Aorta (tissue), 5 donors: Measurements from ENCODE around the gene ZNF766. TPM values are rescaled to one million over a fixed set of nuclear protein-coding genes. Genes with fewer than 3 reads are reported as not detected.

Source experiments
- ATAC-seq: fragments of 200-7000 bp; cut with Tn5 transposase; one replicate; pipeline ENCODE4 v1.9.1; 2022; ENCODE audit warnings: moderate library complexity; ENCODE audit not compliant: low FRiP score
- DNase-seq, 2 donors: peaks; one replicate each; pipeline ENCODE4 v3.0.0-alpha.2; 2020
- H3K27ac ChIP-seq, 2 donors: one replicate each; pipeline ENCODE4 v1.5.1; 2013; ENCODE audit warnings: low read length in 2 of 2, mild to moderate bottlenecking in 2 of 2, moderate library complexity in 2 of 2, control low read depth in 1 of 2, inconsistent platforms in 1 of 2, low read depth in 1 of 2
- H3K27me3 ChIP-seq, 2 donors: one replicate each; pipeline ENCODE4 v1.6.1; 2013; ENCODE audit warnings: control low read depth in 1 of 2, low read length in 1 of 2, mild to moderate bottlenecking in 1 of 2, moderate library complexity in 1 of 2; ENCODE audit not compliant: insufficient read depth in 2 of 2, control insufficient read depth in 1 of 2
- H3K36me3 ChIP-seq, 2 donors: one replicate each; pipeline ENCODE4 v1.6.1; 2013; ENCODE audit warnings: control low read depth in 1 of 2, low read length in 1 of 2, mild to moderate bottlenecking in 1 of 2; ENCODE audit not compliant: insufficient read depth in 2 of 2, control insufficient read depth in 1 of 2
- H3K4me1 ChIP-seq, 2 donors: one replicate each; pipeline ENCODE4 v1.6.1; 2013; ENCODE audit warnings: low read length in 2 of 2, control low read depth in 1 of 2, mild to moderate bottlenecking in 1 of 2, moderate library complexity in 1 of 2; ENCODE audit not compliant: insufficient read depth in 2 of 2, control insufficient read depth in 1 of 2
- H3K4me3 ChIP-seq, 2 donors: one replicate each; pipeline ENCODE4 v1.5.1; 2013; ENCODE audit warnings: low read length in 2 of 2, control low read depth in 1 of 2, mild to moderate bottlenecking in 1 of 2
- H3K9me3 ChIP-seq: one replicate; pipeline ENCODE4 v1.6.1; 2013; ENCODE audit warnings: mild to moderate bottlenecking, low read length; ENCODE audit not compliant: control insufficient read depth
- WGBS, 2 donors: extraction: QIAGEN DNeasy Blood & Tissue Kit; methylation state at CpG; one replicate each; pipeline ENCODE4 v1.1.7; 2013; 5-methylcytosine and 5-hydroxymethylcytosine counted together
- intact Hi-C, 2 donors: fragments of 100-400 bp; cut with DNase I; formaldehyde crosslinking; loops; one replicate each; pipeline versions ENCODE4 v1.14.2 to v1.15.0; 2022
- polyA plus RNA-seq, 2 donors: library from polyadenylated mRNA; stranded (reverse); fragments of 200-250 nt; gene quantifications; one replicate each; pipeline ENCODE4 v1.2.3, GENCODE V29; 2013
- total RNA-seq, 2 donors: library from RNA; stranded (reverse); fragmentation: NEBNext Ultra II Directional; extraction: Animal tissue kit (Norgen Biotek cat#: 25700); gene quantifications; one replicate each; pipeline ENCODE4 v1.2.1, GENCODE V29; 2021
- donor health status: healthy with polysubstance abuse.
- donor health status: Bipolar disorder and iron deficiency.
- donor health status: DM: no; HTN: no; CAD: no.
- donor health status: DM: no; HTN: no; CAD: no.
- donor health status: DM: yes; HTN: yes; CAD: no.

The ZNF766 gene
- total and polyA plus RNA-seq, 4 donors: 6.1 to 20.5 (median 13.8) TPM

DNA sequence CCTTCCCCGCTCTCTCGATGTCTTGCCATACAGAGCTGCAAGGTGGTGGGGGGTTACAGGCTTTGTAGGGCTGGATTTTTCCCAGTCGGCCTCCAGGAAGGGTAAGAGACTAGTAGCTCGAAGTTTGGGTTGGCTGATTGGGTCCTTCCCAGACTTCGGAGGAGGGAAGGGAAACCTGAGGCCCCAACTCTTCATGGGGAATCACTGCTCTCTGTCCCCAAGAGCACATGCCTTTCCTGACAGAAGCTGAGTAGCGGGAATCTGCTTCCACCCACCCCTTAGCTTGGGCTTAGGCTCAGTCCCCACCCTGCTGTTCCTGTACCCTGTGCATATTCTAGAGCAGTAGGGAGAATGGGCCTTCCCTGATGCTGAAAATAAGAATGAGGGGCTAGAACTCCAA, 39.9 kb upstream of the ZNF766 start:
- H3K27ac ChIP-seq: no peak overlapping the region
- 89 to 95% methylated on average over 6 of the region's 6 CpGs for WGBS, 2 donors
- no peaks in the 10 kb centered on the region for H3K27me3 ChIP-seq
- no peaks in the 10 kb centered on the region for H3K4me1 ChIP-seq
- ATAC-seq: no peak
- intact Hi-C loops: no loop called here
- no peak overlapping the region for H3K4me3 ChIP-seq
- DNase-seq: peak in 1 of 2 donors; percentile 27
- H3K36me3 ChIP-seq: peaks cover 2 to 10% of the 10 kb centered on the region in 2 donors
- no peaks in the 10 kb centered on the region for H3K9me3 ChIP-seq

GRCh38 chr19:52230685-52231084, 38.7 kb upstream of the ZNF766 start:
- Histone ChIP-seq H3K36me3 (peaks cover 2 to 7% of the 10 kb centered on the region in 2 donors), H3K4me3 (no peak overlapping the region), H3K9me3 (no peaks in the 10 kb centered on the region), H3K4me1 (no peaks in the 10 kb centered on the region), H3K27me3 (no peaks in the 10 kb centered on the region), H3K27ac (no peak overlapping the region)
- no peak for ATAC-seq
- DNase-seq: no peak
- intact Hi-C loops: no loop called here
- WGBS, 2 donors: 67 to 79% methylated on average over 1 of the region's 1 CpG

GRCh38 chr19:52231154-52231910, 38.1 kb upstream of the ZNF766 start:
- H3K27me3 ChIP-seq: no peaks in the 10 kb centered on the region
- H3K4me1 ChIP-seq: no peaks in the 10 kb centered on the region
- H3K9me3 ChIP-seq: no peaks in the 10 kb centered on the region
- no peak overlapping the region for H3K4me3 ChIP-seq
- ATAC-seq (no peak), DNase-seq (peak in 1 of 2 donors; percentile 11)
- peaks cover 2 to 3% of the 10 kb centered on the region in 2 donors for H3K36me3 ChIP-seq
- intact Hi-C loops: no loop called here
- H3K27ac ChIP-seq: no peak overlapping the region
- WGBS, 2 donors: 66 to 73% methylated on average over 3 of the region's 3 CpGs

DNA sequence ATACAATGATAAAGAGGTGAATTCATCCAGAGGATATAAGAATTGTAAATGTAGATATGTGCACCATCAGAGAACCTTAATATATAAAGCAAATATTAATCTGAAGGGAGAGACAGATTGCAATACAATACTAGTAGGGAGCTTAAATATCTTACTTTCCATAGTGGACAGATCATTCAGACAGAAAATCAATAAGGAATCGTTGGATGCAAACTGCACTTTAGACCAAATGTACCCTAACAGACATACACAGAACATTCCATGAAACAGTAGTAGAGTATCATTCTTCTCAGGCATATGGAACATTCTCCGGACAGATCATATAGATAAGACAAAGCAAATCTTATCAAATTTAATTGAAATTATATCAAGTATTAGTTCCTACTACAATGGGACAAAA, 35.0 kb upstream of the ZNF766 start:
- Histone ChIP-seq H3K9me3 (no peaks in the 10 kb centered on the region), H3K27me3 (no peaks in the 10 kb centered on the region), H3K27ac (no peak overlapping the region), H3K4me1 (no peaks in the 10 kb centered on the region), H3K4me3 (no peak overlapping the region), H3K36me3 (peaks cover 0 to 1% of the 10 kb centered on the region in 2 donors)
- 72 to 74% methylated on average over 2 of the region's 2 CpGs for WGBS, 2 donors
- DNase-seq (no peak), ATAC-seq (no peak)
- intact Hi-C loops: no loop called here

GRCh38 chr19:52237197-52237596, 32.2 kb upstream of the ZNF766 start:
- H3K27ac ChIP-seq: no peak overlapping the region
- no peaks in the 10 kb centered on the region for H3K36me3 ChIP-seq
- H3K4me3 ChIP-seq: no peak overlapping the region
- H3K4me1 ChIP-seq: no peaks in the 10 kb centered on the region
- WGBS, 2 donors: 49 to 57% methylated on average over 2 of the region's 2 CpGs
- H3K9me3 ChIP-seq: no peaks in the 10 kb centered on the region
- ATAC-seq (no peak), DNase-seq (no peak)
- no peaks in the 10 kb centered on the region for H3K27me3 ChIP-seq
- intact Hi-C loops: no loop called here

DNA sequence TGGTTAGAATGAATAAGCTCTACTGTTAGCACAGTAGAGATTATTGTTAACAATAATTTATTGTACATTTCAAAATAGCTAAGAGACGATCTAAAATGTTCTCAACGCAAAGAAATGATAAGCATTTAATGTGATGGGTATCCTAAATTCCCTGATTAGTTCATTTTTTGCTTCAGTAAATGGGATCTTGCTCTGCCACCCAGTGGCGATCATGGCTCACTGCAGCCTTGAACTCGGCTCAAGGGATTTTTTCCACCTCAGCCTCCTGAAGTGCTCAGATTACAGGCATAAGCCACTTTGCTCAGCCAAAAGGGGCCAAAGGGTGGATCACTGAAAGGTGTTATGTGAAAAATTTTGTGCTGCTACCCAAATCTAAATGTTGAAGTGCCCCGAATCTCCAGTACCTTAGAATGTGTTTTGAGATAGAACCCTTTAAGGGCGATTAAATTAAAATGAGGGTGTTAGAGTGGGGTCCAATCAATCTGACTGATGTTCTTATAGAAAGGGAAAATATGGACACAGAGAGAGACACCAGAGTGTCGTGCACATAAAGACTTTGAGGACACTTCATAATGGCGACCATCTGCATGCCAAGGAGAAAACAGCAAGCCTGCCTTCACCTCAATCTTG, 31.5 kb upstream of the ZNF766 start:
- H3K9me3 ChIP-seq: no peaks in the 10 kb centered on the region
- WGBS, 2 donors: 11 to 13% methylated on average over 8 of the region's 8 CpGs
- no peaks in the 10 kb centered on the region for H3K27me3 ChIP-seq
- peak in 1 of 2 donors; percentile 63 for DNase-seq
- H3K4me1 ChIP-seq: no peaks in the 10 kb centered on the region
- H3K4me3 ChIP-seq: no peak overlapping the region
- H3K27ac ChIP-seq: no peak overlapping the region
- intact Hi-C loops: loop anchor here in 1 of 2 donors (2.0 kb wide), 1 partner anchor 99 kb away; the partner anchor contains the start of gene ZNF616
- H3K36me3 ChIP-seq: no peaks in the 10 kb centered on the region
- ATAC-seq: peak; percentile 78

GRCh38 chr19:52244021-52244420, 25.4 kb upstream of the ZNF766 start:
- no peaks in the 10 kb centered on the region for H3K36me3 ChIP-seq
- DNase-seq (no peak), ATAC-seq (no peak)
- 64 to 83% methylated on average over 12 of the region's 12 CpGs for WGBS, 2 donors
- no peaks in the 10 kb centered on the region for H3K4me1 ChIP-seq
- no peaks in the 10 kb centered on the region for H3K27me3 ChIP-seq
- H3K4me3 ChIP-seq: no peak overlapping the region
- intact Hi-C loops: no loop called here
- no peaks in the 10 kb centered on the region for H3K9me3 ChIP-seq
- no peak overlapping the region for H3K27ac ChIP-seq

GRCh38 chr19:52248241-52248640, 21.1 kb upstream of the ZNF766 start:
- no peak overlapping the region for H3K4me3 ChIP-seq
- DNase-seq (peak; percentile 73 to 82), ATAC-seq (no peak)
- H3K36me3 ChIP-seq: no peaks in the 10 kb centered on the region
- H3K27me3 ChIP-seq: no peaks in the 10 kb centered on the region
- intact Hi-C loops: no loop called here
- 13 to 14% methylated on average over 6 of the region's 6 CpGs for WGBS, 2 donors
- no peak overlapping the region for H3K27ac ChIP-seq
- no peaks in the 10 kb centered on the region for H3K4me1 ChIP-seq
- no peaks in the 10 kb centered on the region for H3K9me3 ChIP-seq

- H3K4me1 ChIP-seq: no peaks in the 10 kb centered on the region
- no peak overlapping the region for H3K27ac ChIP-seq
- no peak overlapping the region for H3K4me3 ChIP-seq
- DNase-seq: no peak
- no peaks in the 10 kb centered on the region for H3K36me3 ChIP-seq
- H3K27me3 ChIP-seq: no peaks in the 10 kb centered on the region
- ATAC-seq: no peak
- WGBS, 2 donors: 94% methylated on average over 5 of the region's 5 CpGs
- H3K9me3 ChIP-seq: no peaks in the 10 kb centered on the region
- intact Hi-C loops: no loop called here
Measured at GRCh38 chr19:52258426-52258825, 11.0 kb upstream of the ZNF766 start.
